Measurements from ENCODE around the gene LAMA2. TPM values are rescaled to one million over a fixed set of nuclear protein-coding genes. Genes with fewer than 3 reads are reported as not detected.

Gene LAMA2
- total RNA-seq, 1 experiment from 2014 or later, result 8.2 TPM

GRCh38 chr6:129267028-129267427, 384.1 kb downstream of the LAMA2 start:
- DNase-seq (ENCODE audit: low read depth, low spot score) (no peak), ATAC-seq (no peak)
- BruUV-seq (replicated peaks), result no TSS peak
- TF ChIP-seq RAD21 (IDR thresholded peaks at IDR 0.05; ENCODE audit: low read depth) (no peak), CBX3 (IDR thresholded peaks at IDR 0.05; ENCODE audit: low read depth) (no peak), EZH2 (IDR thresholded peaks at IDR 0.05) (no peak), EZH2phosphoT487 (IDR thresholded peaks at IDR 0.05; ENCODE audit: borderline replicate concordance) (no peak), POLR2A (IDR thresholded peaks at IDR 0.05; ENCODE audit: borderline replicate concordance, extremely low read depth, insufficient read depth, insufficient read length) (no peak), CTCF (IDR thresholded peaks at IDR 0.05 in 2 of 3, conservative IDR thresholded peaks at IDR 0.05 in 1 of 3; ENCODE audit: borderline replicate concordance in 1 of 3, insufficient read depth in 1 of 3, low read depth in 2 of 3, low read length in 2 of 3) (no peak), FOSL1 (IDR thresholded peaks at IDR 0.05; ENCODE audit: low read depth) (no peak), SIN3A (IDR thresholded peaks at IDR 0.05; ENCODE audit: low read depth) (no peak), ZFX (IDR thresholded peaks at IDR 0.05) (no peak), SP1 (IDR thresholded peaks at IDR 0.05; ENCODE audit: low read depth) (no peak), SRF (IDR thresholded peaks at IDR 0.05; ENCODE audit: low read depth) (no peak), JUND (IDR thresholded peaks at IDR 0.05) (no peak), POLR2AphosphoS5 (IDR thresholded peaks at IDR 0.05; ENCODE audit: low read depth, low read length) (no peak)
- Histone ChIP-seq H3K79me2 (ENCODE audit: insufficient read depth, low read length) (no peaks in the 10 kb centered on the region), H3K9me2 (ENCODE audit: insufficient read depth) (no peaks in the 10 kb centered on the region), H3K27me3 (ENCODE audit: insufficient read depth, low read length) (no peaks in the 10 kb centered on the region), H3K9ac (ENCODE audit: low read length) (no peak overlapping the region), H4K20me1 (ENCODE audit: insufficient read depth) (no peaks in the 10 kb centered on the region), H3K9me3 (ENCODE audit: control insufficient read depth in 1 of 2, insufficient read depth in 1 of 2, low read depth in 1 of 2, low read length in 2 of 2) (no peaks in the 10 kb centered on the region), H3K4me3 (replicated peaks in 1 of 2; ENCODE audit: low read depth in 1 of 2, low read length in 2 of 2) (no peak overlapping the region), H3K36me3 (ENCODE audit: control insufficient read depth in 1 of 2, insufficient read depth in 2 of 2, low read length in 2 of 2) (no peaks in the 10 kb centered on the region), H3K4me1 (ENCODE audit: control insufficient read depth in 1 of 2, insufficient read depth in 2 of 2, low read length in 2 of 2) (no peaks in the 10 kb centered on the region), H3K27ac (ENCODE audit: low read depth, low read length) (no peak overlapping the region), H3K4me2 (ENCODE audit: low read length) (no peak overlapping the region), H2AFZ (ENCODE audit: low read depth, low read length, poor library complexity, severe bottlenecking) (no peak overlapping the region)
- ChIA-PET RAD21 (ENCODE audit: low non-redundant PET in 1 of 2, low total read pairs in 2 of 2, uncharacterized antibody in 2 of 2, unreplicated experiment in 2 of 2) (interaction anchor here in 1 of 2 experiments (0.6 kb wide), 1 partner anchor 120 kb away, joined by 3 read pairs; no protein-coding TSS in a partner anchor), POLR2A (no interaction called here), CTCF (interaction anchor here (1.1 kb wide), 1 partner anchor 104 kb away, joined by 3 read pairs; no protein-coding TSS in a partner anchor)
- intact Hi-C loops (cut with micrococcal nuclease), result no loop called here
